H1 (cell line): ENCODE measurements around the gene NFASC. TPM values are rescaled to one million over a fixed set of nuclear protein-coding genes. Genes with fewer than 3 reads are reported as not detected.

ENCODE experiments used
- CTCF ChIA-PET: fragments of 300-600 bp; sonication (Branson Sonifier 250); formaldehyde crosslinking; loops from one replicate; lab custom pipeline; 2021; ENCODE audit not compliant: partially characterized antibody; lab: Charles Lee
- POLR2A ChIA-PET: fragments of 300-600 bp; sonication (Branson Sonifier 250); formaldehyde crosslinking; loops from one replicate; lab custom pipeline; 2021; ENCODE audit warnings: inconsistent platforms; ENCODE audit not compliant: partially characterized antibody; lab: Charles Lee
- DNase-seq, 2 experiments: peaks; one replicate each; pipeline versions ENCODE4 v3.0.0 to v3.0.0-alpha.2; 2010 to 2022; ENCODE audit warnings: low spot score in 2 of 2, low read depth in 1 of 2, mixed read lengths in 1 of 2
- FAIRE-seq: peaks from 2 replicates; lab custom pipeline; 2011; peaks lifted over from hg19 to GRCh38; lab: Jason Lieb, UNC
- H2AFZ ChIP-seq: 2 replicates; pipeline ENCODE4 v1.8.1; 2012; ENCODE audit warnings: low read length, inconsistent platforms
- H2AK5ac ChIP-seq: 2 replicates; pipeline ENCODE4 v1.6.1; 2013; ENCODE audit warnings: low read depth, low read length
- H2BK120ac ChIP-seq: replicated peaks from 2 replicates; pipeline ENCODE3; 2013; ENCODE audit warnings: low read depth, low read length, inconsistent platforms
- H2BK12ac ChIP-seq: 2 replicates; pipeline ENCODE4 v1.6.1; 2013; ENCODE audit warnings: low read depth, low read length
- H2BK15ac ChIP-seq: 2 replicates; pipeline ENCODE4 v1.6.1; 2013; ENCODE audit warnings: low read length
- H2BK20ac ChIP-seq: 2 replicates; pipeline ENCODE4 v1.6.1; 2013; ENCODE audit warnings: low read length
- H2BK5ac ChIP-seq: 2 replicates; pipeline ENCODE4 v1.6.1; 2013; ENCODE audit warnings: low read depth, low read length
- H3K14ac ChIP-seq: 2 replicates; pipeline ENCODE4 v1.6.1; 2013; ENCODE audit warnings: inconsistent platforms; ENCODE audit not compliant: insufficient read length
- H3K18ac ChIP-seq: 2 replicates; pipeline ENCODE4 v1.6.1; 2013; ENCODE audit warnings: low read length; ENCODE audit errors: extremely low read depth
- H3K23ac ChIP-seq: 2 replicates; pipeline ENCODE4 v1.6.1; 2013; ENCODE audit warnings: inconsistent platforms; ENCODE audit not compliant: insufficient read length
- H3K23me2 ChIP-seq: 2 replicates; pipeline ENCODE4 v1.6.1; 2013; ENCODE audit warnings: low read depth, low read length
- H3K27ac ChIP-seq: 2 replicates; pipeline ENCODE4 v1.6.1; 2011; ENCODE audit warnings: low read depth, low read length, inconsistent platforms
- H3K27me3 ChIP-seq, 4 experiments: replicated peaks in 1 of 4; 1 replicate in 1 of 4; 2 replicates in 3 of 4; pipeline versions ENCODE4 v1.6.1 to v1.8.1; 2011 to 2013; ENCODE audit warnings: low read length in 3 of 4, mild to moderate bottlenecking in 3 of 4, inconsistent platforms in 2 of 4, mixed read lengths in 2 of 4, moderate library complexity in 1 of 4; ENCODE audit not compliant: control insufficient read depth in 3 of 4, insufficient read depth in 3 of 4; ENCODE audit errors: extremely low read depth in 1 of 4
- H3K36me3 ChIP-seq, 4 experiments: 2 replicates each; pipeline versions ENCODE4 v1.6.1 to v1.8.1; 2011 to 2013; ENCODE audit warnings: mild to moderate bottlenecking in 4 of 4, low read length in 3 of 4, moderate library complexity in 2 of 4, control low read depth in 1 of 4, inconsistent platforms in 1 of 4; ENCODE audit not compliant: insufficient read depth in 4 of 4, control insufficient read depth in 2 of 4
- H3K4ac ChIP-seq: replicated peaks from 2 replicates; pipeline ENCODE3; 2013; ENCODE audit warnings: low read length, low read depth, mixed read lengths, inconsistent platforms; ENCODE audit not compliant: insufficient read length
- H3K4me1 ChIP-seq, 4 experiments: replicated peaks in 1 of 4; 1 replicate in 1 of 4; 2 replicates in 3 of 4; pipeline versions ENCODE4 v1.6.1 to v1.8.1; 2011 to 2013; ENCODE audit warnings: low read length in 3 of 4, inconsistent platforms in 2 of 4, mixed read lengths in 1 of 4; ENCODE audit not compliant: insufficient read depth in 4 of 4, control insufficient read depth in 3 of 4
- H3K4me2 ChIP-seq, 2 experiments: 2 replicates each; pipeline versions ENCODE4 v1.6.1 to v1.8.1; 2011 to 2013; ENCODE audit warnings: low read depth in 2 of 2, low read length in 2 of 2, control low read depth in 1 of 2, inconsistent platforms in 1 of 2, mild to moderate bottlenecking in 1 of 2; ENCODE audit not compliant: insufficient read depth in 1 of 2
- H3K4me3 ChIP-seq, 4 experiments: fragments of 200-600, 300-600 bp in 1 of 4; sonication (generic), shearing (Covaris generic), sonication (Bioruptor Twin) in 1 of 4; 2 replicates each; pipeline versions ENCODE4 v1.5.1 to v1.8.1; 2011 to 2016; ENCODE audit warnings: low read length in 4 of 4, low read depth in 3 of 4, control low read depth in 2 of 4, inconsistent platforms in 2 of 4, mild to moderate bottlenecking in 2 of 4, mixed read lengths in 1 of 4, moderate library complexity in 1 of 4; ENCODE audit not compliant: insufficient read depth in 2 of 4; ENCODE audit errors: extremely low read depth in 1 of 4
- H3K56ac ChIP-seq: replicated peaks from 2 replicates; pipeline ENCODE3; 2013; ENCODE audit warnings: low read depth, mild to moderate bottlenecking, mixed read lengths, low read length, inconsistent platforms; ENCODE audit not compliant: insufficient read length
- H3K79me1 ChIP-seq: 2 replicates; pipeline ENCODE4 v1.6.1; 2013; ENCODE audit warnings: low read depth, low read length, control low read depth
- H3K79me2 ChIP-seq, 2 experiments: 2 replicates each; pipeline versions ENCODE4 v1.6.1 to v1.8.1; 2012 to 2013; ENCODE audit warnings: low read length in 2 of 2, mild to moderate bottlenecking in 2 of 2, inconsistent platforms in 1 of 2; ENCODE audit not compliant: insufficient read depth in 2 of 2, control insufficient read depth in 1 of 2
- H3K9ac ChIP-seq, 4 experiments: replicated peaks in 1 of 4; 1 replicate in 1 of 4; 2 replicates in 3 of 4; pipeline versions ENCODE4 v1.6.1 to v1.8.1; 2011 to 2013; ENCODE audit warnings: low read depth in 3 of 4, low read length in 3 of 4, control low read depth in 2 of 4, mild to moderate bottlenecking in 2 of 4, moderate library complexity in 2 of 4, inconsistent platforms in 1 of 4; ENCODE audit errors: extremely low read depth in 1 of 4
- H3K9me3 ChIP-seq, 2 experiments: 2 replicates each; pipeline versions ENCODE4 v1.6.1 to v1.8.1; 2012 to 2013; ENCODE audit warnings: mild to moderate bottlenecking in 2 of 2, moderate library complexity in 2 of 2, control low read depth in 1 of 2, inconsistent platforms in 1 of 2, low read depth in 1 of 2, low read length in 1 of 2, mixed read lengths in 1 of 2; ENCODE audit not compliant: insufficient read depth in 2 of 2
- H4K20me1 ChIP-seq, 2 experiments: replicated peaks in 1 of 2; 2 replicates each; pipeline versions ENCODE3 to v1.8.1; 2011 to 2013; ENCODE audit warnings: inconsistent platforms in 2 of 2, low read length in 2 of 2, mild to moderate bottlenecking in 1 of 2; ENCODE audit not compliant: insufficient read depth in 2 of 2, control insufficient read depth in 1 of 2
- H4K5ac ChIP-seq: 2 replicates; pipeline ENCODE4 v1.6.1; 2013; ENCODE audit warnings: low read length, low read depth, mixed read lengths, inconsistent platforms; ENCODE audit not compliant: insufficient read length
- H4K8ac ChIP-seq: 2 replicates; pipeline ENCODE4 v1.8.0; 2013; ENCODE audit warnings: mild to moderate bottlenecking, moderate library complexity, low read length, inconsistent platforms; ENCODE audit not compliant: insufficient read depth; ENCODE audit errors: extremely low read depth
- H4K91ac ChIP-seq: replicated peaks from 2 replicates; pipeline ENCODE3; 2013; ENCODE audit warnings: low read length, mixed read lengths, inconsistent platforms; ENCODE audit not compliant: insufficient read length
- ATF3 ChIP-seq: IDR thresholded peaks from 2 replicates; pipeline ENCODE4 v1.6.1; 2011; ENCODE audit warnings: low read depth, mild to moderate bottlenecking, low read length; ENCODE audit not compliant: insufficient read depth
- EGR1 ChIP-seq: IDR thresholded peaks from 2 replicates; pipeline ENCODE4 v1.6.1; 2011; ENCODE audit warnings: low read depth, low read length, borderline replicate concordance
- HDAC2 ChIP-seq, 2 experiments: fragments of 300-600 bp in 1 of 2; sonication (generic) in 1 of 2; IDR thresholded peaks; 2 replicates each; pipeline ENCODE4 v1.6.1; 2011 to 2012; ENCODE audit warnings: low read depth in 2 of 2, low read length in 2 of 2, mild to moderate bottlenecking in 2 of 2, moderate library complexity in 2 of 2, borderline replicate concordance in 1 of 2, inconsistent platforms in 1 of 2
- RAD21 ChIP-seq, 2 experiments: IDR thresholded peaks in 1 of 2; conservative IDR thresholded peaks in 1 of 2; 2 replicates each; pipeline ENCODE4 v1.6.1; 2011; ENCODE audit warnings: low read depth in 2 of 2, low read length in 2 of 2, improper control_type of control experiment in 1 of 2, inconsistent platforms in 1 of 2, mild to moderate bottlenecking in 1 of 2, moderate library complexity in 1 of 2
- RXRA ChIP-seq: IDR thresholded peaks from 2 replicates; pipeline ENCODE4 v1.6.1; 2011; ENCODE audit warnings: low read depth, mild to moderate bottlenecking, low read length, moderate library complexity; ENCODE audit not compliant: insufficient read depth
- SIX5 ChIP-seq: IDR thresholded peaks from 2 replicates; pipeline ENCODE4 v1.6.1; 2011; ENCODE audit warnings: mild to moderate bottlenecking, low read depth, low read length
- WGBS, 2 experiments: shearing (Covaris generic) in 1 of 2; methylation state at CpG; one replicate each; pipeline versions ENCODE4 v1.1.6 to v1.1.7; 2013 to 2015; ENCODE audit warnings: low lambda C conversion rate in 2 of 2, mixed read lengths in 2 of 2, inconsistent platforms in 1 of 2, low coverage in 1 of 2, missing lambda C conversion rate in 1 of 2; ENCODE audit not compliant: insufficient replicate concordance in 2 of 2, insufficient coverage in 1 of 2, insufficient read length in 1 of 2; ENCODE audit errors: extremely low coverage in 1 of 2, missing lambda C conversion rate in 1 of 2; 5-methylcytosine and 5-hydroxymethylcytosine counted together
- polyA plus RNA-seq, 7 experiments: library from polyadenylated mRNA; depleted of rRNA in 3 of 7; stranded (reverse) in 5 of 7; unstranded in 2 of 7; fragments of >200 nt in 5 of 7; fragments of 200-250 nt in 2 of 7; gene quantifications; 1 replicate in 5 of 7; 2 replicates in 1 of 7; 4 replicates in 1 of 7; pipeline versions ENCODE4 v1.2.1 to v1.2.3, GENCODE V29; 2011 to 2013; ENCODE audit warnings: missing spikeins in 2 of 7, mixed read lengths in 2 of 7
- total RNA-seq: library from RNA; stranded (reverse); fragmentation: NEBNext Ultra II Directional; extraction: Animal tissue kit (Norgen Biotek cat#: 25700); gene quantifications from 2 replicates; pipeline ENCODE4 v1.2.1, GENCODE V29; 2021

The NFASC gene
- total and polyA plus RNA-seq, 2 of the 8 experiments (the other 6 are each of a cell fraction or from before 2014, with no cell fraction given) = 5.0 to 15.2 TPM

GRCh38 chr1:204868340-204868700, 2.3 kb upstream of the NFASC start:
- Histone ChIP-seq H3K18ac (no peak overlapping the region), H3K4me2 (no peak overlapping the region), H3K27ac (no peak overlapping the region), H3K79me2 (no peaks in the 10 kb centered on the region), H2AK5ac (no peak overlapping the region), H3K9me3 (no peaks in the 10 kb centered on the region), H2BK5ac (no peak overlapping the region), H2BK20ac (no peak overlapping the region), H2BK120ac (no peak overlapping the region), H4K5ac (no peak overlapping the region), H3K23me2 (no peaks in the 10 kb centered on the region; the same call in 1 of the 2 replicates), H4K20me1 (no peaks in the 10 kb centered on the region), H3K23ac (no peak overlapping the region), H3K4me1 (peaks cover 0 to 8% (median 0%) of the 10 kb centered on the region in 4 experiments; a peak in 4 of 7 replicates), H2BK12ac (no peak overlapping the region), H2AFZ (no peak overlapping the region), H3K27me3 (no peaks in the 10 kb centered on the region), H4K91ac (no peak overlapping the region), H2BK15ac (peak overlapping the region; percentile 34; the same call in 1 of the 2 replicates), H4K8ac (no peak overlapping the region; the same call in 1 of the 2 replicates), H3K14ac (no peak overlapping the region), H3K4me3 (no peak overlapping the region), H3K36me3 (no peaks in the 10 kb centered on the region), H3K79me1 (peaks cover 4% of the 10 kb centered on the region; the same call in 1 of the 2 replicates), H3K4ac (no peak overlapping the region), H3K56ac (no peak overlapping the region), H3K9ac (no peak overlapping the region)
- POLR2A ChIA-PET = interaction anchor here (0.8 kb wide), 1 partner anchor 9 kb away, joined by 4 read pairs; no protein-coding TSS in a partner anchor
- WGBS, 2 experiments = 78% methylated on average over 7 of the region's 7 CpGs; no CpG with 5 or more reads in 1 of the 2 experiments
- FAIRE-seq (no peak), DNase-seq (no peak)
- CTCF ChIA-PET = interaction anchor here (0.7 to 1.5 kb wide), 7 partner anchors 8 to 108 kb away, joined by 3 to 5 read pairs (median 3); no protein-coding TSS in a partner anchor
- TF ChIP-seq SIX5 (no peak), EGR1 (no peak), HDAC2 (IDR thresholded peaks at IDR 0.05; ENCODE audit: borderline replicate concordance in 1 of 2, low read depth in 2 of 2, low read length in 2 of 2) (no peak), RAD21 (IDR thresholded peaks at IDR 0.05 in 1 of 2, conservative IDR thresholded peaks at IDR 0.05 in 1 of 2; ENCODE audit: low read depth in 2 of 2, low read length in 2 of 2) (no peak), ATF3 (no peak), RXRA (no peak)
